ENCODE measurements around the gene ECT2L.

GRCh38 chr6:138833816-138834539 lies 38.1 kb downstream of the ECT2L start:
- TF ChIP-seq, protein P1, sequence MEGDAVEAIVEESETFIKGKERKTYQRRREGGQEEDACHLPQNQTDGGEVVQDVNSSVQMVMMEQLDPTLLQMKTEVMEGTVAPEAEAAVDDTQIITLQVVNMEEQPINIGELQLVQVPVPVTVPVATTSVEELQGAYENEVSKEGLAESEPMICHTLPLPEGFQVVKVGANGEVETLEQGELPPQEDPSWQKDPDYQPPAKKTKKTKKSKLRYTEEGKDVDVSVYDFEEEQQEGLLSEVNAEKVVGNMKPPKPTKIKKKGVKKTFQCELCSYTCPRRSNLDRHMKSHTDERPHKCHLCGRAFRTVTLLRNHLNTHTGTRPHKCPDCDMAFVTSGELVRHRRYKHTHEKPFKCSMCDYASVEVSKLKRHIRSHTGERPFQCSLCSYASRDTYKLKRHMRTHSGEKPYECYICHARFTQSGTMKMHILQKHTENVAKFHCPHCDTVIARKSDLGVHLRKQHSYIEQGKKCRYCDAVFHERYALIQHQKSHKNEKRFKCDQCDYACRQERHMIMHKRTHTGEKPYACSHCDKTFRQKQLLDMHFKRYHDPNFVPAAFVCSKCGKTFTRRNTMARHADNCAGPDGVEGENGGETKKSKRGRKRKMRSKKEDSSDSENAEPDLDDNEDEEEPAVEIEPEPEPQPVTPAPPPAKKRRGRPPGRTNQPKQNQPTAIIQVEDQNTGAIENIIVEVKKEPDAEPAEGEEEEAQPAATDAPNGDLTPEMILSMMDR (conservative IDR thresholded peaks at IDR 0.05 in 1 of 2, IDR thresholded peaks at IDR 0.05 in 1 of 2; ENCODE audit: low read depth in 1 of 2, low read length in 2 of 2), result no peak
- no peak for TF ChIP-seq EZH2 (IDR thresholded peaks at IDR 0.05; ENCODE audit: low read length, missing control alignments)
